Heart left ventricle (tissue), 13 donors: ENCODE data around the gene AHRR.
"Not testable (repeated sequence)": the region's sequence is repeated elsewhere in the genome, so short reads cannot be mapped to it uniquely, and the experiment has no call there.

ENCODE experiments used
- CTCF ChIP-seq, 12 donors: fragments of 200-600 bp; sonication (generic) in 4 of 12; IDR thresholded peaks; one replicate each; pipeline versions ENCODE4 v1.5.0 to v1.8.0; 2018 to 2022; ENCODE audit warnings: antibody characterized with exemption in 12 of 12, mild to moderate bottlenecking in 5 of 12
- POLR2A ChIP-seq, 2 donors: fragments of 450-650 bp; IDR thresholded peaks; one replicate each; pipeline ENCODE4 v1.6.1; 2017; ENCODE audit warnings: antibody characterized with exemption in 2 of 2, mild to moderate bottlenecking in 2 of 2, moderate library complexity in 2 of 2
- donor health status: ischemic (EF 13 %, LVEDD 7.1; RV severe dilation, severe dysfunction).
- donor health status: DM: no; HTN: yes; CAD: no.
- donor health status: DM: no; HTN: no; CAD: no.
- donor health status: ischemic (EF 25% LVEDD 6.9; RV normal size, moderate dysfunction).
- donor health status: ischemic (EF 25% LVEDD 5.7; RV mildly dilated, moderate dysfunction).
- donor health status: ischemic (EF 35%, LVEDD 5.7; RV mildly dilated, moderate dysfunction).
- donor health status: nonischemic (EF 11% LVEDD 7.7; RV severe dilation, severe dysfunction).
- donor health status: DM: yes; HTN: yes; CAD: no.
- donor health status: PGD.
- donor health status: ischemic (EF 29% LVEDD 5.4; RV normal size, mild dysfunction).
- donor health status: nonischemic (EF 23%, LVEDD 6.1; RV moderate dilation, normal function).

- not testable (repeated sequence) for TF ChIP-seq POLR2A, CTCF (IDR thresholded peaks at IDR 0.05)
Measured at GRCh38 chr5:274346-274745, 47.2 kb upstream of the AHRR start.
